ENCODE results near the gene DENND5A.

The DENND5A gene

GRCh38 chr11:9285850-9286587, 20.9 kb upstream of the DENND5A start:
- TF ChIP-seq POLR2AphosphoS5 (IDR thresholded peaks at IDR 0.05; ENCODE audit: low read depth, low read length) (no peak), TAF1 (IDR thresholded peaks at IDR 0.05; ENCODE audit: borderline replicate concordance, insufficient read depth, low read length) (no peak), SIN3A (IDR thresholded peaks at IDR 0.05; ENCODE audit: borderline replicate concordance, insufficient read depth, low read length) (no peak), REST (IDR thresholded peaks at IDR 0.05; ENCODE audit: insufficient read depth in 1 of 2, low read depth in 2 of 2, low read length in 2 of 2) (no peak), FOXP2 (optimal IDR thresholded peaks at IDR 0.05; ENCODE audit: borderline replicate concordance, extremely low read depth, extremely low read length, insufficient read depth) (no peak)

GRCh38 chr11:9280655-9281301, 15.6 kb upstream of the DENND5A start:
- no peak for TF ChIP-seq FOXP2 (optimal IDR thresholded peaks at IDR 0.05; ENCODE audit: borderline replicate concordance, extremely low read depth, extremely low read length, insufficient read depth)
- 0 out of 2 replicates have a peak, but pooled peaks have one; percentile 41 for TF ChIP-seq SIN3A (IDR thresholded peaks at IDR 0.05; ENCODE audit: borderline replicate concordance, insufficient read depth, low read length)
- TF ChIP-seq POLR2AphosphoS5 (IDR thresholded peaks at IDR 0.05; ENCODE audit: low read depth, low read length) = no peak
- TF ChIP-seq REST (IDR thresholded peaks at IDR 0.05; ENCODE audit: insufficient read depth in 1 of 2, low read depth in 2 of 2, low read length in 2 of 2) = no peak
- no peak for TF ChIP-seq TAF1 (IDR thresholded peaks at IDR 0.05; ENCODE audit: borderline replicate concordance, insufficient read depth, low read length)

- no peak for TF ChIP-seq TAF1 (IDR thresholded peaks at IDR 0.05; ENCODE audit: borderline replicate concordance, insufficient read depth, low read length)
- TF ChIP-seq SIN3A (IDR thresholded peaks at IDR 0.05; ENCODE audit: borderline replicate concordance, insufficient read depth, low read length) = no peak
- no peak for TF ChIP-seq POLR2AphosphoS5 (IDR thresholded peaks at IDR 0.05; ENCODE audit: low read depth, low read length)
- no peak for TF ChIP-seq REST (IDR thresholded peaks at IDR 0.05; ENCODE audit: insufficient read depth in 1 of 2, low read depth in 2 of 2, low read length in 2 of 2)
- no peak for TF ChIP-seq FOXP2 (optimal IDR thresholded peaks at IDR 0.05; ENCODE audit: borderline replicate concordance, extremely low read depth, extremely low read length, insufficient read depth)
These were observed 12.0 kb upstream of the DENND5A start for GRCh38 chr11:9277176-9277575.

GRCh38 chr11:9276571-9276970, 11.4 kb upstream of the DENND5A start:
- no peak for TF ChIP-seq SIN3A (IDR thresholded peaks at IDR 0.05; ENCODE audit: borderline replicate concordance, insufficient read depth, low read length)
- no peak for TF ChIP-seq POLR2AphosphoS5 (IDR thresholded peaks at IDR 0.05; ENCODE audit: low read depth, low read length)
- TF ChIP-seq TAF1 (IDR thresholded peaks at IDR 0.05; ENCODE audit: borderline replicate concordance, insufficient read depth, low read length) = no peak

GRCh38 chr11:9274499-9275258, 9.5 kb upstream of the DENND5A start:
- TF ChIP-seq FOXP2 (optimal IDR thresholded peaks at IDR 0.05; ENCODE audit: borderline replicate concordance, extremely low read depth, extremely low read length, insufficient read depth) (no peak), TAF1 (IDR thresholded peaks at IDR 0.05; ENCODE audit: borderline replicate concordance, insufficient read depth, low read length) (no peak), REST (IDR thresholded peaks at IDR 0.05; ENCODE audit: insufficient read depth in 1 of 2, low read depth in 2 of 2, low read length in 2 of 2) (no peak), SIN3A (IDR thresholded peaks at IDR 0.05; ENCODE audit: borderline replicate concordance, insufficient read depth, low read length) (no peak), POLR2AphosphoS5 (IDR thresholded peaks at IDR 0.05; ENCODE audit: low read depth, low read length) (no peak)

Data from PFSK-1 (cell line).